ENCODE results near the gene AMIGO2.

AMIGO2 gene

GRCh38 chr12:47028981-47029708 is 50.6 kb downstream of the AMIGO2 start:
- no peak for DNase-seq

- DNase-seq = no peak
Measured at GRCh38 chr12:47028186-47028585, 51.6 kb downstream of the AMIGO2 start.
